Endothelial cell of umbilical vein (primary cell): ENCODE measurements around the gene SP140.

Source experiments
- CTCF ChIP-seq, 2 donors: IDR thresholded peaks; 1 replicate in 1 of 2; 2 replicates in 1 of 2; pipeline ENCODE4 v1.5.1; 2011; ENCODE audit warnings: low read length in 2 of 2, mild to moderate bottlenecking in 2 of 2, moderate library complexity in 2 of 2, control low read depth in 1 of 2, inconsistent platforms in 1 of 2, low read depth in 1 of 2; ENCODE audit not compliant: insufficient read depth in 1 of 2; ENCODE audit errors: extremely low read depth in 1 of 2
- EZH2 ChIP-seq: IDR thresholded peaks from 2 replicates; pipeline ENCODE4 v1.6.1; 2012; ENCODE audit warnings: borderline replicate concordance, low read depth, mild to moderate bottlenecking, moderate library complexity, low read length, inconsistent platforms; ENCODE audit not compliant: severe bottlenecking
- POLR2A ChIP-seq: IDR thresholded peaks from 2 replicates; pipeline ENCODE4 v1.6.1; 2012; ENCODE audit warnings: low read depth, mild to moderate bottlenecking, control low read depth, low read length
- POLR2AphosphoS5 ChIP-seq: IDR thresholded peaks from 2 replicates; pipeline ENCODE4 v1.6.1; 2012; ENCODE audit warnings: low read depth, mild to moderate bottlenecking, control low read depth, low read length, moderate library complexity; ENCODE audit not compliant: insufficient read depth

GRCh38 chr2:230295192-230295591 lies 69.7 kb downstream of the SP140 start:
- no peak for TF ChIP-seq POLR2A
- TF ChIP-seq CTCF (IDR thresholded peaks at IDR 0.05; ENCODE audit: extremely low read depth in 1 of 2, insufficient read depth in 1 of 2, low read depth in 1 of 2, low read length in 2 of 2): no peak
- no peak for TF ChIP-seq EZH2
- TF ChIP-seq POLR2AphosphoS5: no peak
